ENCODE measurements around the gene POLQ. TPM values are rescaled to one million over a fixed set of nuclear protein-coding genes. Genes with fewer than 3 reads are reported as not detected.

POLQ gene
- total and polyA plus RNA-seq, 2 donors from 2014 or later: 0.35 TPM; not detected in 1

GRCh38 chr3:121496786-121497185 is 49.0 kb downstream of the POLQ start:
- H3K4me3 ChIP-seq (ENCODE audit: low read length in 3 of 3): no peak overlapping the region
- no peaks in the 10 kb centered on the region for H3K36me3 ChIP-seq (ENCODE audit: control insufficient read depth in 2 of 3, insufficient read depth in 3 of 3, low read length in 3 of 3)
- H3K9ac ChIP-seq (ENCODE audit: low read length in 3 of 3): no peak overlapping the region
- DNase-seq: no peak
- FAIRE-seq: no peak
- H3K9me3 ChIP-seq (ENCODE audit: control insufficient read depth in 2 of 3, insufficient read depth in 1 of 3, low read length in 3 of 3): no peaks in the 10 kb centered on the region
- H3K4me1 ChIP-seq (ENCODE audit: control insufficient read depth in 2 of 3, insufficient read depth in 2 of 3, low read depth in 1 of 3, low read length in 3 of 3): no peaks in the 10 kb centered on the region
- H3K27ac ChIP-seq (ENCODE audit: low read depth in 2 of 2, low read length in 2 of 2): no peak overlapping the region
- no peaks in the 10 kb centered on the region for H3K27me3 ChIP-seq (ENCODE audit: control insufficient read depth, insufficient read depth, low read length)
- intact Hi-C loops (cut with DNase I): no loop called here
- TF ChIP-seq CTCF (IDR thresholded peaks at IDR 0.05; ENCODE audit: borderline replicate concordance, extremely low read depth, insufficient read depth): no peak

GRCh38 chr3:121493431-121493830 is 52.4 kb downstream of the POLQ start:
- TF ChIP-seq CTCF (IDR thresholded peaks at IDR 0.05; ENCODE audit: borderline replicate concordance, extremely low read depth, insufficient read depth): no peak
- no peak for DNase-seq
- Histone ChIP-seq H3K9ac (ENCODE audit: low read length in 3 of 3) (no peak overlapping the region), H3K4me3 (ENCODE audit: low read length in 3 of 3) (no peak overlapping the region), H3K27me3 (ENCODE audit: control insufficient read depth, insufficient read depth, low read length) (no peaks in the 10 kb centered on the region), H3K9me3 (ENCODE audit: control insufficient read depth in 2 of 3, insufficient read depth in 1 of 3, low read length in 3 of 3) (no peaks in the 10 kb centered on the region), H3K4me1 (ENCODE audit: control insufficient read depth in 2 of 3, insufficient read depth in 2 of 3, low read depth in 1 of 3, low read length in 3 of 3) (no peaks in the 10 kb centered on the region), H3K27ac (ENCODE audit: low read depth in 2 of 2, low read length in 2 of 2) (no peak overlapping the region), H3K36me3 (ENCODE audit: control insufficient read depth in 2 of 3, insufficient read depth in 3 of 3, low read length in 3 of 3) (no peaks in the 10 kb centered on the region)
- intact Hi-C loops (cut with DNase I): no loop called here
- FAIRE-seq: no peak

GRCh38 chr3:121491683-121492320 is 54.0 kb downstream of the POLQ start:
- no peak overlapping the region for H3K9ac ChIP-seq (ENCODE audit: low read length in 3 of 3)
- H3K4me3 ChIP-seq (ENCODE audit: low read length in 3 of 3): no peak overlapping the region
- no peaks in the 10 kb centered on the region for H3K4me1 ChIP-seq (ENCODE audit: control insufficient read depth in 2 of 3, insufficient read depth in 2 of 3, low read depth in 1 of 3, low read length in 3 of 3)
- no peak for TF ChIP-seq CTCF (IDR thresholded peaks at IDR 0.05; ENCODE audit: borderline replicate concordance, extremely low read depth, insufficient read depth)
- intact Hi-C loops (cut with DNase I): no loop called here
- H3K36me3 ChIP-seq (ENCODE audit: control insufficient read depth in 2 of 3, insufficient read depth in 3 of 3, low read length in 3 of 3): no peaks in the 10 kb centered on the region
- FAIRE-seq: no peak
- H3K27ac ChIP-seq (ENCODE audit: low read depth in 2 of 2, low read length in 2 of 2): no peak overlapping the region
- no peaks in the 10 kb centered on the region for H3K9me3 ChIP-seq (ENCODE audit: control insufficient read depth in 2 of 3, insufficient read depth in 1 of 3, low read length in 3 of 3)
- peak in 3 of 5 donors; percentile 20 to 53 (median 51) for DNase-seq
- no peaks in the 10 kb centered on the region for H3K27me3 ChIP-seq (ENCODE audit: control insufficient read depth, insufficient read depth, low read length)

GRCh38 chr3:121490161-121490560 is 55.6 kb downstream of the POLQ start:
- intact Hi-C loops (cut with DNase I): no loop called here
- Histone ChIP-seq H3K4me3 (ENCODE audit: low read length in 3 of 3) (no peak overlapping the region), H3K27ac (ENCODE audit: low read depth in 2 of 2, low read length in 2 of 2) (no peak overlapping the region), H3K27me3 (ENCODE audit: control insufficient read depth, insufficient read depth, low read length) (no peaks in the 10 kb centered on the region), H3K9me3 (ENCODE audit: control insufficient read depth in 2 of 3, insufficient read depth in 1 of 3, low read length in 3 of 3) (no peaks in the 10 kb centered on the region), H3K36me3 (ENCODE audit: control insufficient read depth in 2 of 3, insufficient read depth in 3 of 3, low read length in 3 of 3) (no peaks in the 10 kb centered on the region), H3K9ac (ENCODE audit: low read length in 3 of 3) (no peak overlapping the region), H3K4me1 (ENCODE audit: control insufficient read depth in 2 of 3, insufficient read depth in 2 of 3, low read depth in 1 of 3, low read length in 3 of 3) (no peaks in the 10 kb centered on the region)
- TF ChIP-seq CTCF (IDR thresholded peaks at IDR 0.05; ENCODE audit: borderline replicate concordance, extremely low read depth, insufficient read depth): no peak
- FAIRE-seq (no peak), DNase-seq (no peak)
